ENCODE data around the gene GRK5.

GRK5 gene

DNA sequence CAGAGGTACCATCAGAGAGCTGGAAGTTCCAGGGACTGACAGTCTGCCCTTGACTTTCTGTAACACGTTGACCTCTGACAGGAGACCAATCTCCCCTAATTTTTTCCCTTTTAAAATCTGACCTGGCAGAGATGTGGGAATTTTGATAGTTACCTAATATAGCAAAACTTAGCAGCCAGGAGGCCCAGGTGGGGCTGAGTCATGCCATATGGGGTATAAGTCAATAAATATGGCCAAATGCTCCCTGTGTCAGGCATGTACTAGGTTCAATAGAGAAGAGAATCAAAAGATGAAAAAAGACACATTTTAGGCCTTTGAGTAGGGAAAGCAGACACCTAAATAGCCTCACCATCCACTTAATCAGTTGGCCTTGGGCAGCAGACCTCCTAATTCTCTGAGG is 6.1 kb upstream of the GRK5 start:
- Histone ChIP-seq H3K9ac (ENCODE audit: low read length) (no peak overlapping the region), H3K4me3 (ENCODE audit: low read length) (no peak overlapping the region), H3K9me3 (ENCODE audit: control insufficient read depth, low read depth, low read length) (no peaks in the 10 kb centered on the region), H3K36me3 (ENCODE audit: control insufficient read depth, low read depth, low read length) (no peaks in the 10 kb centered on the region), H3K27ac (ENCODE audit: low read length) (no peak overlapping the region), H3K4me1 (ENCODE audit: control insufficient read depth, low read depth, low read length) (no peaks in the 10 kb centered on the region), H3K27me3 (ENCODE audit: control insufficient read depth, insufficient read depth, low read length) (peaks cover 7% of the 10 kb centered on the region)

DNA sequence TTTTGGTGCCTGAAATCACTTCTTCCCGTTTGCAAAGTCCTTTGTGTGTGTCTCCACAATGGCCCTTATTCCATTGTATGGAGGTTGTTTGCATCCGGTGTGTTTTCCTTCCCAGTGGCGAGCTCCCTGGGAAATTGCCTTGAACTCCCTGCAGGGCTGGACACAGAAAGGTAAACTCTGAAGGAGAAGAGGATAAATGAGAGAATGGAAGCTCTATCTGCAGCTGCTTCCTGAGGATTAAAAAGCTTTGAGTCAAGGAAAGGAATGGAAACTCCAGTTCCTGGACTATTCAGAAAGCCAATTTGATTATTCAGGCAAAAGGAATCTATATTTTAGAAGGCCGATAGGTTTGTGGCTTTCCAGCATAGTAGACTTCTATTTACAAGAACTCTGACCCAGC is 4.4 kb upstream of the GRK5 start:
- peaks cover under 1% of the 10 kb centered on the region for H3K4me1 ChIP-seq (ENCODE audit: control insufficient read depth, low read depth, low read length)
- H3K4me3 ChIP-seq (ENCODE audit: low read length): no peak overlapping the region
- H3K9ac ChIP-seq (ENCODE audit: low read length): no peak overlapping the region
- no peaks in the 10 kb centered on the region for H3K9me3 ChIP-seq (ENCODE audit: control insufficient read depth, low read depth, low read length)
- peaks cover 11% of the 10 kb centered on the region for H3K27me3 ChIP-seq (ENCODE audit: control insufficient read depth, insufficient read depth, low read length)
- no peaks in the 10 kb centered on the region for H3K36me3 ChIP-seq (ENCODE audit: control insufficient read depth, low read depth, low read length)
- H3K27ac ChIP-seq (ENCODE audit: low read length): no peak overlapping the region

- H3K9me3 ChIP-seq (ENCODE audit: control insufficient read depth, low read depth, low read length): no peaks in the 10 kb centered on the region
- no peak overlapping the region for H3K9ac ChIP-seq (ENCODE audit: low read length)
- H3K4me1 ChIP-seq (ENCODE audit: control insufficient read depth, low read depth, low read length): peaks cover 17% of the 10 kb centered on the region
- H3K4me3 ChIP-seq (ENCODE audit: low read length): peak overlapping the region; percentile 60
- H3K27me3 ChIP-seq (ENCODE audit: control insufficient read depth, insufficient read depth, low read length): peaks cover 25% of the 10 kb centered on the region
- no peak overlapping the region for H3K27ac ChIP-seq (ENCODE audit: low read length)
- no peaks in the 10 kb centered on the region for H3K36me3 ChIP-seq (ENCODE audit: control insufficient read depth, low read depth, low read length)
Measured at GRCh38 chr10:119205894-119206602, 1.3 kb upstream of the GRK5 start.

DNA sequence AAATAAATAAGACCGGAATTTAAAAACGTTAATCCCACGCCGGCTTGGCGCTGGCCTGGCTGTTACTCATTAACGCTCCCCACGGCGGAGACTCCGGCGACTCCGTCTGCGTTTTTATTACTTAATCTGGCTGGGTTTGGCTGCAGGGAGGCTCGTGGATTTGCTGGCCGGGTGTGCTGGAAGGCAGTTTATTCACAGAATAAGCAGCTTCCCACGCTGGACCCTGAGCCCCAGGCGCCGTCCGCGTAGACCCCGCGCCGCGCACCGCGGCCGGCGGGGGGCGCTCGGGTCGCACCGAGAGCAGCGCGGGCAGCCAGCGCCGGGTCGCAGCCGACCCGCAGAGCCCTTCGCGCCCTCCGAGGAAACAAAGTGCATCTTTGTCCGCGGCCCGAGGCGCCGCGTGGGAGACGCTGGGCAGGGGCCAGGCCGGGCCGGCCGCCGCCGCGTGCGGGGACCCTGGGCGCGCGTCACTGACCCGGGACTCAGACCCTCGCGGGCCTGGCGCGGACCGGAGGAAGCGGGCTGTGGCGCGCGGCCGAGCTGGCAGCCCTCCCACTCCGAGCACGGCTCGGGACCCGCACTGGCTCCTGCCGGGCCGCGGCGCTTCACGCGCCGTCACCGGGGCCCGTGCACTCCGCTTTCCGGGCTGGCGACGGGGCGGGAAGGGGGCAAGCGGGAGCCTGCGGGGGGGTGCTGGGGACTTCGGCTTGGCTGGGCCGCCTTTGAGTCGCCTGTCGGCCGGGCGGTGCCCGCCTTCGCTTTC is 587 bp upstream of the GRK5 start:
- Histone ChIP-seq H3K27me3 (ENCODE audit: control insufficient read depth, insufficient read depth, low read length) (peaks cover 25% of the 10 kb centered on the region), H3K9ac (ENCODE audit: low read length) (peak overlapping the region; percentile 63), H3K27ac (ENCODE audit: low read length) (no peak overlapping the region), H3K4me3 (ENCODE audit: low read length) (peak overlapping the region; percentile 60), H3K9me3 (ENCODE audit: control insufficient read depth, low read depth, low read length) (no peaks in the 10 kb centered on the region), H3K36me3 (ENCODE audit: control insufficient read depth, low read depth, low read length) (no peaks in the 10 kb centered on the region), H3K4me1 (ENCODE audit: control insufficient read depth, low read depth, low read length) (peaks cover 20% of the 10 kb centered on the region)

- peak overlapping the region; percentile 85 for H3K4me3 ChIP-seq (ENCODE audit: low read length)
- no peak overlapping the region for H3K27ac ChIP-seq (ENCODE audit: low read length)
- no peaks in the 10 kb centered on the region for H3K9me3 ChIP-seq (ENCODE audit: control insufficient read depth, low read depth, low read length)
- no peaks in the 10 kb centered on the region for H3K36me3 ChIP-seq (ENCODE audit: control insufficient read depth, low read depth, low read length)
- H3K4me1 ChIP-seq (ENCODE audit: control insufficient read depth, low read depth, low read length): peaks cover 23% of the 10 kb centered on the region
- peaks cover 25% of the 10 kb centered on the region for H3K27me3 ChIP-seq (ENCODE audit: control insufficient read depth, insufficient read depth, low read length)
- peak overlapping the region; percentile 30 for H3K9ac ChIP-seq (ENCODE audit: low read length)
Measured at GRCh38 chr10:119207713-119208552, 562 bp downstream of the GRK5 start.

- H3K27ac ChIP-seq (ENCODE audit: low read length): no peak overlapping the region
- H3K27me3 ChIP-seq (ENCODE audit: control insufficient read depth, insufficient read depth, low read length): peaks cover 25% of the 10 kb centered on the region
- no peaks in the 10 kb centered on the region for H3K9me3 ChIP-seq (ENCODE audit: control insufficient read depth, low read depth, low read length)
- H3K4me3 ChIP-seq (ENCODE audit: low read length): peak overlapping the region; percentile 85
- peak overlapping the region; percentile 30 for H3K9ac ChIP-seq (ENCODE audit: low read length)
- H3K36me3 ChIP-seq (ENCODE audit: control insufficient read depth, low read depth, low read length): no peaks in the 10 kb centered on the region
- peaks cover 23% of the 10 kb centered on the region for H3K4me1 ChIP-seq (ENCODE audit: control insufficient read depth, low read depth, low read length)
Measured at GRCh38 chr10:119208553-119208940, 1.2 kb downstream of the GRK5 start.

- no peaks in the 10 kb centered on the region for H3K9me3 ChIP-seq (ENCODE audit: control insufficient read depth, low read depth, low read length)
- peak overlapping the region; percentile 27 for H3K4me3 ChIP-seq (ENCODE audit: low read length)
- no peak overlapping the region for H3K9ac ChIP-seq (ENCODE audit: low read length)
- H3K27me3 ChIP-seq (ENCODE audit: control insufficient read depth, insufficient read depth, low read length): peaks cover 25% of the 10 kb centered on the region
- no peaks in the 10 kb centered on the region for H3K36me3 ChIP-seq (ENCODE audit: control insufficient read depth, low read depth, low read length)
- no peak overlapping the region for H3K27ac ChIP-seq (ENCODE audit: low read length)
- peaks cover 23% of the 10 kb centered on the region for H3K4me1 ChIP-seq (ENCODE audit: control insufficient read depth, low read depth, low read length)
Measured at GRCh38 chr10:119209035-119209735, 1.8 kb downstream of the GRK5 start.

DNA sequence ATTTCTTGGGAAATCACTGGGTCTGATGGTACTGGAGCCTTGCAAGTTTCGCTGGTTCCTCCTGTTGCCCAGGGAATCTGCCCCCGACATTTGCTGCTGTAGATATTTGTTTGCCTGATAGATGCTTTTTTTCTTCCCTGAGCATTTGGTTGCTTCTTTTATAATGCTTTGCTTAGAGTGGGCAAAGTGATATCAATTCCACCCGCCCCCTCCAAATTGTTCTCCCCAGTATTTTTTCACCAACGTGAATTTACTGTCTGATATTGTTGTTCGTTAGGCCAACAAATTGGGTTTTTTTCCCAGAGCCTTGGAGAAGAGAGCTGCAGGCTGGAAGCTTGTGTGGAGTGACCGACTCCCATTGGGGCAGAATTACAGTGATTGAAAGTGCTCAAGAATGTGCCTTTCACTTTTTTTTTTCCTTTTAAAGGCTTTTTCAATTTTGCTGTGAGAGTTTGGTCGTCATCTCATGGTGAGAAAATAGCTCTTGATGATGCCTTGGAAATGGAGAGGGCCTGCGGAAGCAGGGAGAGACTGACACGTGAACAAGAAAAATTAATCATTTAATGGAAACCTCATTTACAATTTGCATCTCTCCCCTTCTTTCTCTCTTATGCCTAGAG is 2.5 kb downstream of the GRK5 start:
- Histone ChIP-seq H3K4me1 (ENCODE audit: control insufficient read depth, low read depth, low read length) (peaks cover 23% of the 10 kb centered on the region), H3K9me3 (ENCODE audit: control insufficient read depth, low read depth, low read length) (no peaks in the 10 kb centered on the region), H3K27ac (ENCODE audit: low read length) (no peak overlapping the region), H3K36me3 (ENCODE audit: control insufficient read depth, low read depth, low read length) (no peaks in the 10 kb centered on the region), H3K9ac (ENCODE audit: low read length) (no peak overlapping the region), H3K4me3 (ENCODE audit: low read length) (no peak overlapping the region), H3K27me3 (ENCODE audit: control insufficient read depth, insufficient read depth, low read length) (peaks cover 25% of the 10 kb centered on the region)

DNA sequence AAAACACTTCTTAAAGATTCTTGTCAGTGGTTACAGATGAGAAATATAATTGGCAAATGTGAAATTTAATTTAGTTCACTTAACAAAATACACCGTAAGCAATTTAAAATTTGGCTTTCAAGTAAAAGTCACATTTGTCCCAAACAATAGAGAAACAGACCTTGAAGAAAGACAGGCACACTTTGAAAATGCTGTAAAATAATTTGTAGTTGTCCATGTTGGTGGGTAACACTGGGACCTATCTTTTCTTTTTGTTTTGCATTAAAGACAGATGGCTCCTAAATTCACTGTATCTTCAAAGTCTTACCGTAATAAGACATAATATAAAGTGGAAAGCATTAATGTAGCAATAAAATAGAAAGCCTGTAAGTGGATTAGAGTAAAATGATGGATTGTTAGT is 3.3 kb downstream of the GRK5 start:
- H3K27me3 ChIP-seq (ENCODE audit: control insufficient read depth, insufficient read depth, low read length): peaks cover 25% of the 10 kb centered on the region
- H3K27ac ChIP-seq (ENCODE audit: low read length): no peak overlapping the region
- H3K4me1 ChIP-seq (ENCODE audit: control insufficient read depth, low read depth, low read length): peaks cover 23% of the 10 kb centered on the region
- H3K9me3 ChIP-seq (ENCODE audit: control insufficient read depth, low read depth, low read length): no peaks in the 10 kb centered on the region
- H3K4me3 ChIP-seq (ENCODE audit: low read length): no peak overlapping the region
- H3K36me3 ChIP-seq (ENCODE audit: control insufficient read depth, low read depth, low read length): no peaks in the 10 kb centered on the region
- H3K9ac ChIP-seq (ENCODE audit: low read length): no peak overlapping the region

- H3K27ac ChIP-seq (ENCODE audit: low read length): no peak overlapping the region
- H3K27me3 ChIP-seq (ENCODE audit: control insufficient read depth, insufficient read depth, low read length): peaks cover 25% of the 10 kb centered on the region
- H3K4me1 ChIP-seq (ENCODE audit: control insufficient read depth, low read depth, low read length): peaks cover 23% of the 10 kb centered on the region
- H3K9ac ChIP-seq (ENCODE audit: low read length): no peak overlapping the region
- no peaks in the 10 kb centered on the region for H3K36me3 ChIP-seq (ENCODE audit: control insufficient read depth, low read depth, low read length)
- no peak overlapping the region for H3K4me3 ChIP-seq (ENCODE audit: low read length)
- no peaks in the 10 kb centered on the region for H3K9me3 ChIP-seq (ENCODE audit: control insufficient read depth, low read depth, low read length)
Measured at GRCh38 chr10:119211176-119211575, 3.8 kb downstream of the GRK5 start.
